ENCODE data around the gene DOCK3.

GRCh38 chr3:51224283-51224682, 549.6 kb downstream of the DOCK3 start:
- no peak for TF ChIP-seq POLR2A (IDR thresholded peaks at IDR 0.05)
- no peak for TF ChIP-seq CTCF (IDR thresholded peaks at IDR 0.05)

All from gastroesophageal sphincter (tissue), 3 donors.